AG10803 (cell line): ENCODE results near the gene MRPL39.
A peak's percentile ranks its signal among the peaks of the same experiment; 100 is the strongest.

ENCODE experiments used
- DNase-seq: peaks from one replicate; pipeline ENCODE4 v3.0.0; 2010; ENCODE audit warnings: low read depth
- H3K4me3 ChIP-seq: 2 replicates; pipeline ENCODE4 v1.5.1; 2011; ENCODE audit warnings: mild to moderate bottlenecking, low read length, control low read depth
- TF ChIP-seq, protein P1 (sequence below): conservative IDR thresholded peaks from 2 replicates; pipeline ENCODE4 v1.5.1; 2011; ENCODE audit warnings: mild to moderate bottlenecking, low read length, control low read depth, inconsistent platforms

The MRPL39 gene

DNA sequence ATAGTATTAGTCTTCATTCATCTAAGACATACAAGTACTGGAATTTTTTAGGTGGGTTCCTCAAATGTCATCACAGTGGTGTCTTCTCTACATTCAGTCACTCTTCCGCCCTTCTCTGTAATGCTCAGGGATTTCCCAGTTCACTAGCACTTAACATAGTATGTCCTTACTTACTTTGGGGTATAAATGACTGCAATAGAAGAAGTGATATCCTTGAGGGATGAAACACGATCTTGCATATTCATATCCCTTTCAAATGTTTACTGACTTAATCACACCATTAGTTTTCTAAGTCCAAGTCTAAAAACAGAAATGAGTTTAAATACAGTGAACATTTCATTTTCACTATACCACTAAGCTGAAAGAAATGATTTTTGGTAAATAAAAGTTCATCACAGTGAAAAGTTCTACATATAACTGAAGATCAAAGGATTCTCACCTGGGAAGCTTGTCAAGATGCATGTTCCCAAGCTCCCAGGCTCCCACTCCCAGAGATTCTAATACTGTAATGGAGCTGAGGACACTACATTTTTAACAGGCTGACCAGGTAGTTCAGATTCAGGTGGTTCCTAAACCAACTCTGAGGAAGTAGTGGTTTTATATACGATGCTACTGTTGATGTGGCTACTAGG is 29.7 kb downstream of the MRPL39 start:
- no peak for DNase-seq
- TF ChIP-seq, protein P1, sequence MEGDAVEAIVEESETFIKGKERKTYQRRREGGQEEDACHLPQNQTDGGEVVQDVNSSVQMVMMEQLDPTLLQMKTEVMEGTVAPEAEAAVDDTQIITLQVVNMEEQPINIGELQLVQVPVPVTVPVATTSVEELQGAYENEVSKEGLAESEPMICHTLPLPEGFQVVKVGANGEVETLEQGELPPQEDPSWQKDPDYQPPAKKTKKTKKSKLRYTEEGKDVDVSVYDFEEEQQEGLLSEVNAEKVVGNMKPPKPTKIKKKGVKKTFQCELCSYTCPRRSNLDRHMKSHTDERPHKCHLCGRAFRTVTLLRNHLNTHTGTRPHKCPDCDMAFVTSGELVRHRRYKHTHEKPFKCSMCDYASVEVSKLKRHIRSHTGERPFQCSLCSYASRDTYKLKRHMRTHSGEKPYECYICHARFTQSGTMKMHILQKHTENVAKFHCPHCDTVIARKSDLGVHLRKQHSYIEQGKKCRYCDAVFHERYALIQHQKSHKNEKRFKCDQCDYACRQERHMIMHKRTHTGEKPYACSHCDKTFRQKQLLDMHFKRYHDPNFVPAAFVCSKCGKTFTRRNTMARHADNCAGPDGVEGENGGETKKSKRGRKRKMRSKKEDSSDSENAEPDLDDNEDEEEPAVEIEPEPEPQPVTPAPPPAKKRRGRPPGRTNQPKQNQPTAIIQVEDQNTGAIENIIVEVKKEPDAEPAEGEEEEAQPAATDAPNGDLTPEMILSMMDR, result no peak
- no peak overlapping the region for H3K4me3 ChIP-seq

DNA sequence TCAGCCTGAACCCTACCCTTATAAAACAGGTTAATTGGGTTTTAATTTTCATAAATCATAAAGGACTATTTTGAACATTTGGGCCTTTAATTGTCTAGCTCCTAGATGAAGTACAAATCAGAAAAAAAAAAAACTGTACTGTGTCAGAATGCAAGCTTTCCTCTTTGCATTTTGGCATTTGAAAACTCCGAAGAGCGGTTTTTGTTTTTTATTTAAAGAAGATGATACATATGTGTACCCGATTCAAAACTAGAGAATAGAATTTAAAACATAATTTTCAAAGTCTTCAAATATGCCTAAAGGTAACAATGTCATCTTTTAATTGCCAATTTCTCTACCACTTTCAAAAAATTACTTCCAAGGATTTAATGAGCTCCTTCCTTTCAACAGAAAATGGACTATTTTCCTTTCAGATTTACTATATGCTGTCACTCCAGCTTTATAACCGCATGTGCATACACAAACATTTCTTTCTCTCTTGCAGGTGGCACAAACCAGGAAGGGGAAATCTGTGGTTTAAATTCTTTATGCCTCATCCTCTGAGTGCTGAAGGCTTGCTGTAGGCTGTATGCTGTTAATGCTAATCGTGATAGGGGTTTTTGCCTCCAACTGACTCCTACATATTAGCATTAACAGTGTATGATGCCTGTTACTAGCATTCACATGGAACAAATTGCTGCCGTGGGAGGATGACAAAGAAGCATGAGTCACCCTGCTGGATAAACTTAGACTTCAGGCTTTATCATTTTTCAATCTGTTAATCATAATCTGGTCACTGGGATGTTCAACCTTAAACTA is 33.7 kb downstream of the MRPL39 start:
- DNase-seq, result peak; percentile 75
- TF ChIP-seq, protein P1, result peak; percentile 8; the same call in 1 of the 2 replicates
- H3K4me3 ChIP-seq, result no peak overlapping the region

DNA sequence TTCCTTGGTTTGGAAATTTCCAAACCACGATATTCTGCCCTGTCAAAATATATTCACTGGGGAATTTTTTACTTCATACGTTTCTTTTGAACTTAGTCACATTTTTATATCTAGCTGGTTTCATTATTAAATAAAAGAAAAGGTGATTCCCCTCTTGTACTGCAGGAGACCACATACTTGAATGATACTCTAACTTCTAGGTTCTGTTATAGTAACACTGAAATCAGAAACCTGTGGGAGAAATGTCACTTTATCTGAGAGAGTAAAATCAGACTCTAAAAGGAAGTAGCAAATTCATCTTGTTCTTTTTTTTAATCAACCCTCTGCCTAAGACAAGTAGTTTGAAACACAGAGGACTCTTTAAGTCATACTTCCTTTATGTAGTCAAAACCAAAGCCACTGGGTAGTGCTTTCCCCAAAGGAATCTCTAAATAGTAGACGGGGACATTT is 34.4 kb downstream of the MRPL39 start:
- TF ChIP-seq, protein P1, result no peak
- no peak overlapping the region for H3K4me3 ChIP-seq
- DNase-seq, result no peak

DNA sequence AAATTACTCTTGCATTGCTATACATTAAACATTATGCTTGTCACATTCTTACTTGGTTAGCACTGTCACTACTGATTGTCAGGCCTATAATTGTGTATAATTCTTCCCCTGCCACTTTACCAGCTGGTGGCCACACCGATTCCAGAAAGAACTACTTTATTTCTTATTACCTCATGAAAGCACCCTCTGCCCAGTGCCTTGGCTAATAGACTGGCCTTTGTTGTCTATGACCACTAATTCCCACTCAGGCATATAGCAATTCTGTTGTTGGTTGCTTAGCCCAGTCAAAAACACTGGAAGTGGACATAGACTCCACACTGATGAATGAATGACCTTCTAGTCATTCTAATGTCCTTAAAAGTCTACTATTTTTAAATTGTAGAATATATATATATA is 35.6 kb downstream of the MRPL39 start:
- H3K4me3 ChIP-seq, result no peak overlapping the region
- TF ChIP-seq, protein P1, result no peak
- no peak for DNase-seq

DNA sequence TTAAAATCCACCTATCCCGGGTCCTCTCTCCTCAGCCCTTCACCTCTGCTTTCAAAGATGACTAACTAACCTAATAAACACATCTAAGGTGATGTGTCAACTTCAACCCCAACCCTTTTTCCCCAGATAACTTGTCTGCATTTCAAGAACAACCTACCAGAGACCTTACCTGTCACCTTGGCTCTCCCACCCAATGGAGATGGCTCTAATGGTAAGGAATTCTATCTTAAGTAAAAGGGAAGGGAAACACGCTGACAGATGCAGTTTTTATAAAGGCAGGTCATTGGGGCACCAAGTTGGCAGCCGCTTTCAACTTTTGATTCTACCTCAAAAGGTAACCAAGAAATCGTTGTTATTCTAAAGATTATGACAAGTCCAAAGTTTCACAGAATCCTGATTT is 37.6 kb downstream of the MRPL39 start:
- no peak for DNase-seq
- TF ChIP-seq, protein P1, result no peak
- no peak overlapping the region for H3K4me3 ChIP-seq

DNA sequence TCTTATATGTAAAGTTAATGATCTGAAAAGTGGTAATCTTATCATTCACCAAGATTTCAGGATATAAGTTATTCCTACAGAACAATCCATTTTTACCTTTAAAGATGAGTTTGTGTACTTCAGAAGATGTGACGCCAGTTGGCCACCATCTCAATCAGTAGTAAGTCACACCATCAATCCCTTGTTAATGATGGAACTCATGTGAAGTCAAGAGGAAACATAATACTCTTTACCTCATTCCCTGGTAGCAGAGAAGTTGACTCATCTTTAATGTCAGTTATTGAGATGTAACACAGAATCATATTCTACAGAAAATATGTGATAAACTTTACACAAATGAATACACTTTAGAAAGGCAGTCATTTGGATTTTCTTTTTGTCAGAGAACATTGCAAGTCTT is 38.2 kb downstream of the MRPL39 start:
- no peak for DNase-seq
- TF ChIP-seq, protein P1, result no peak
- no peak overlapping the region for H3K4me3 ChIP-seq

DNA sequence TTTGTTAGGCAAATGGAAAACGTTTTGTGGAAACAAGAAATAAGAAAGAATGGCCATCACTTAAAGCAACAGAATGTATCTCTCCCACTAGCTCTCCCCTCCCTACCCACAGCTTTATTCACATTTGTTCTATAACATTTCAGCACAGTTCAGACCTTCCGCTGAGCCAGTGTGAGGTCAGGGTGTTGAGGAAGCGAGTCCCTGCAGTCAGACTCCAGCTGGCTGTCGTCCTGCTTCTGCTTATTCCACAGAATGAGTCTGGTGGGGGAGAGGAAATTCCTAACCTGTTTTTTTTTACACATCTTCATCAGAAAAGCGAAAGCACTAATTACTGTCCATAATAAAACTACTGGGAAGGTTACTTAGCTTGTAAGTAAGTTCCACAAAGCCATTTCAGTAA is 39.0 kb downstream of the MRPL39 start:
- no peak overlapping the region; the same call in 1 of the 2 replicates for H3K4me3 ChIP-seq
- DNase-seq, result peak; percentile 40
- TF ChIP-seq, protein P1, result no peak
